NOMO-1 treated with dmso at 0.1 percent for 144 hours (cell line): ENCODE results near the gene GPC4.

Experiments used
- DNase-seq: peaks from one replicate; lab custom pipeline; 2025; ENCODE audit not compliant: unreplicated experiment; lab: John Stamatoyannopoulos, UW

Gene GPC4

GRCh38 chrX:133412246-133412645, 3.0 kb downstream of the GPC4 start:
- DNase-seq = no peak

- no peak for DNase-seq
Measured at GRCh38 chrX:133410550-133410949, 4.7 kb downstream of the GPC4 start.

GRCh38 chrX:133405498-133406185, 9.6 kb downstream of the GPC4 start:
- no peak for DNase-seq

- no peak for DNase-seq
Measured at GRCh38 chrX:133403984-133404383, 11.3 kb downstream of the GPC4 start.

- DNase-seq = no peak
Measured at GRCh38 chrX:133402830-133403625, 12.3 kb downstream of the GPC4 start.

GRCh38 chrX:133402042-133402453, 13.2 kb downstream of the GPC4 start:
- no peak for DNase-seq

- DNase-seq = no peak
Measured at GRCh38 chrX:133401536-133401935, 13.8 kb downstream of the GPC4 start.

GRCh38 chrX:133399411-133399810, 15.9 kb downstream of the GPC4 start:
- no peak for DNase-seq

- DNase-seq = no peak
Measured at GRCh38 chrX:133394765-133395164, 20.5 kb downstream of the GPC4 start.

GRCh38 chrX:133392671-133393070, 22.6 kb downstream of the GPC4 start:
- DNase-seq = no peak

GRCh38 chrX:133391111-133391510, 24.2 kb downstream of the GPC4 start:
- no peak for DNase-seq

GRCh38 chrX:133390676-133391075, 24.6 kb downstream of the GPC4 start:
- no peak for DNase-seq

- DNase-seq = no peak
Measured at GRCh38 chrX:133389975-133390374, 25.3 kb downstream of the GPC4 start.

GRCh38 chrX:133384454-133384853, 30.8 kb downstream of the GPC4 start:
- no peak for DNase-seq

- no peak for DNase-seq
Measured at GRCh38 chrX:133380711-133381619, 34.3 kb downstream of the GPC4 start.

- no peak for DNase-seq
Measured at GRCh38 chrX:133376422-133376821, 38.9 kb downstream of the GPC4 start.

GRCh38 chrX:133375615-133376340, 39.5 kb downstream of the GPC4 start:
- no peak for DNase-seq

GRCh38 chrX:133374874-133375387, 40.4 kb downstream of the GPC4 start:
- DNase-seq = no peak

- no peak for DNase-seq
Measured at GRCh38 chrX:133373386-133374079, 41.8 kb downstream of the GPC4 start.

- no peak for DNase-seq
Measured at GRCh38 chrX:133370696-133371275, 44.5 kb downstream of the GPC4 start.
